Type B pancreatic cell (in vitro differentiated cells): Measurements from ENCODE around the gene GLO1. TPM values are rescaled to one million over a fixed set of nuclear protein-coding genes. Genes with fewer than 3 reads are reported as not detected.
A peak's percentile ranks its signal among the peaks of the same experiment; 100 is the strongest.

Source experiments
- DNase-seq: peaks from one replicate; pipeline ENCODE4 v3.0.0; 2021; ENCODE audit warnings: mixed read lengths; ENCODE audit not compliant: unreplicated experiment; ENCODE audit errors: extremely low spot score
- H3K27ac Mint-ChIP-seq: 2 replicates; pipeline ENCODE4 v1.8.0; 2021; ENCODE audit warnings: mild to moderate bottlenecking, mixed read lengths
- H3K27me3 Mint-ChIP-seq: 2 replicates; pipeline ENCODE4 v1.8.0; 2021; ENCODE audit warnings: mixed read lengths
- H3K36me3 Mint-ChIP-seq: 2 replicates; pipeline ENCODE4 v1.8.0; 2021; ENCODE audit warnings: mixed read lengths
- H3K4me1 Mint-ChIP-seq: one replicate; pipeline ENCODE4 v1.8.0; 2021; ENCODE audit warnings: mixed read lengths; ENCODE audit not compliant: unreplicated experiment
- H3K4me3 Mint-ChIP-seq: 2 replicates; pipeline ENCODE4 v1.8.0; 2021; ENCODE audit warnings: mild to moderate bottlenecking, mixed read lengths
- H3K9me3 Mint-ChIP-seq: 2 replicates; pipeline ENCODE4 v1.8.0; 2021; ENCODE audit warnings: mixed read lengths
- CTCF ChIP-seq: fragments of 200-600 bp; sonication (generic); conservative IDR thresholded peaks from 2 replicates; pipeline ENCODE4 v1.5.0; 2021; ENCODE audit warnings: antibody characterized with exemption, mild to moderate bottlenecking
- total RNA-seq: library from RNA; stranded (reverse); gene quantifications from 2 replicates; pipeline ENCODE4 v1.2.1, GENCODE V29; 2021; ENCODE audit warnings: low replicate concordance

The GLO1 gene
- total RNA-seq, 1 donor from 2014 or later = 98.4 TPM

GRCh38 chr6:38676974-38677544, 25.9 kb downstream of the GLO1 start:
- no peaks in the 10 kb centered on the region for H3K9me3 Mint-ChIP-seq
- H3K36me3 Mint-ChIP-seq = peaks cover 38% of the 10 kb centered on the region
- TF ChIP-seq CTCF = no peak
- H3K27me3 Mint-ChIP-seq = no peaks in the 10 kb centered on the region
- no peak overlapping the region for H3K27ac Mint-ChIP-seq
- peaks cover 5% of the 10 kb centered on the region for H3K4me1 Mint-ChIP-seq
- H3K4me3 Mint-ChIP-seq = no peak overlapping the region
- no peak for DNase-seq

- Mint-ChIP-seq H3K27ac (no peak overlapping the region), H3K27me3 (no peaks in the 10 kb centered on the region), H3K9me3 (no peaks in the 10 kb centered on the region), H3K4me3 (no peak overlapping the region), H3K4me1 (peaks cover 5% of the 10 kb centered on the region), H3K36me3 (peaks cover 31% of the 10 kb centered on the region)
- no peak for TF ChIP-seq CTCF
- no peak for DNase-seq
Observed at GRCh38 chr6:38676236-38676973, 26.5 kb downstream of the GLO1 start.

- no peaks in the 10 kb centered on the region for H3K9me3 Mint-ChIP-seq
- no peak for TF ChIP-seq CTCF
- H3K36me3 Mint-ChIP-seq = peaks cover 27% of the 10 kb centered on the region
- H3K27ac Mint-ChIP-seq = no peak overlapping the region
- no peaks in the 10 kb centered on the region for H3K27me3 Mint-ChIP-seq
- H3K4me3 Mint-ChIP-seq = no peak overlapping the region
- DNase-seq = no peak
- H3K4me1 Mint-ChIP-seq = peaks cover 5% of the 10 kb centered on the region
Observed at GRCh38 chr6:38673397-38674165, 29.4 kb downstream of the GLO1 start.

- H3K4me3 Mint-ChIP-seq = no peak overlapping the region
- H3K27me3 Mint-ChIP-seq = no peaks in the 10 kb centered on the region
- peaks cover 26% of the 10 kb centered on the region for H3K36me3 Mint-ChIP-seq
- H3K9me3 Mint-ChIP-seq = no peaks in the 10 kb centered on the region
- TF ChIP-seq CTCF = peak; percentile 83
- DNase-seq = no peak
- H3K4me1 Mint-ChIP-seq = peaks cover 5% of the 10 kb centered on the region
- H3K27ac Mint-ChIP-seq = no peak overlapping the region
Observed at GRCh38 chr6:38671885-38672467, 31.0 kb downstream of the GLO1 start.

GRCh38 chr6:38658418-38659167, 44.4 kb downstream of the GLO1 start:
- Mint-ChIP-seq H3K4me1 (no peaks in the 10 kb centered on the region), H3K36me3 (no peaks in the 10 kb centered on the region), H3K27ac (no peak overlapping the region), H3K9me3 (no peaks in the 10 kb centered on the region), H3K27me3 (no peaks in the 10 kb centered on the region), H3K4me3 (no peak overlapping the region)
- DNase-seq = no peak
- TF ChIP-seq CTCF = no peak
